Ovary (tissue), 3 donors: ENCODE measurements around the gene PLSCR3.

Experiments
- CTCF ChIP-seq, 3 donors: fragments of 450-650 bp in 2 of 3; fragments of 200-600 bp in 1 of 3; IDR thresholded peaks; one replicate each; pipeline versions ENCODE4 v1.5.1 to v1.8.0; 2016 to 2022; ENCODE audit warnings: antibody characterized with exemption in 3 of 3, mild to moderate bottlenecking in 1 of 3
- EP300 ChIP-seq: sonication (generic); formaldehyde crosslinking; IDR thresholded peaks from one replicate; pipeline ENCODE4 v1.6.1; 2017; ENCODE audit warnings: antibody characterized with exemption
- POLR2A ChIP-seq: fragments of 450-650 bp; IDR thresholded peaks from one replicate; pipeline ENCODE4 v1.6.1; 2017; ENCODE audit warnings: antibody characterized with exemption, mild to moderate bottlenecking, moderate library complexity
- donor health status: DM: no; HTN: no; CAD: no.

GRCh38 chr17:7427549-7427948 is 33.2 kb upstream of the PLSCR3 start:
- TF ChIP-seq POLR2A (no peak), CTCF (IDR thresholded peaks at IDR 0.05) (no peak), EP300 (no peak)
